HEK293 (cell line): Measurements from ENCODE around the gene LY6G5C.

Experiments
- BCL11A ChIP-seq: fragments of 450-650 bp; formaldehyde crosslinking; IDR thresholded peaks from 2 replicates; pipeline ENCODE4 v1.5.1; 2016; ENCODE audit warnings: low read depth, missing biosample characterization, missing genetic modification characterization
- CTCF ChIP-seq: fragments of 450-650 bp; formaldehyde crosslinking; IDR thresholded peaks from 2 replicates; pipeline ENCODE4 v1.5.1; 2016; ENCODE audit warnings: missing biosample characterization, missing genetic modification characterization
- REST ChIP-seq: fragments of 450-650 bp; formaldehyde crosslinking; IDR thresholded peaks from 2 replicates; pipeline ENCODE4 v1.5.1; 2016; ENCODE audit warnings: missing biosample characterization, missing genetic modification characterization
- YY1 ChIP-seq: fragments of 450-650 bp; formaldehyde crosslinking; IDR thresholded peaks from 2 replicates; pipeline ENCODE4 v1.5.1; 2018; ENCODE audit warnings: missing biosample characterization, missing genetic modification characterization
- ZFP37 ChIP-seq: fragments of 450-650 bp; formaldehyde crosslinking; IDR thresholded peaks from 2 replicates; pipeline ENCODE4 v1.5.1; 2016; ENCODE audit warnings: missing biosample characterization, missing genetic modification characterization
- ZNF146 ChIP-seq: fragments of 450-650 bp; formaldehyde crosslinking; IDR thresholded peaks from 2 replicates; pipeline ENCODE4 v1.5.1; 2016; ENCODE audit warnings: missing biosample characterization, missing genetic modification characterization
- ZNF174 ChIP-seq: fragments of 450-650 bp; formaldehyde crosslinking; IDR thresholded peaks from 2 replicates; pipeline ENCODE4 v1.5.0; 2017; ENCODE audit warnings: missing biosample characterization, mild to moderate bottlenecking, missing genetic modification characterization
- ZNF423 ChIP-seq: fragments of 450-650 bp; formaldehyde crosslinking; IDR thresholded peaks from 2 replicates; pipeline ENCODE4 v1.5.1; 2016; ENCODE audit warnings: missing biosample characterization, missing genetic modification characterization
- ZNF48 ChIP-seq: fragments of 450-650 bp; formaldehyde crosslinking; IDR thresholded peaks from 2 replicates; pipeline ENCODE4 v1.5.1; 2016; ENCODE audit warnings: missing biosample characterization, missing genetic modification characterization
- ZNF76 ChIP-seq: fragments of 450-650 bp; formaldehyde crosslinking; IDR thresholded peaks from 2 replicates; pipeline ENCODE4; 2016; ENCODE audit warnings: low read depth, missing biosample characterization, missing genetic modification characterization, borderline replicate concordance
- ZNF776 ChIP-seq: fragments of 450-650 bp; formaldehyde crosslinking; IDR thresholded peaks from 2 replicates; pipeline ENCODE4 v1.5.0; 2017; ENCODE audit warnings: missing biosample characterization, missing genetic modification characterization, borderline replicate concordance
- ZNF785 ChIP-seq: fragments of 450-650 bp; formaldehyde crosslinking; IDR thresholded peaks from 2 replicates; pipeline ENCODE4 v1.5.1; 2016; ENCODE audit warnings: missing biosample characterization, missing genetic modification characterization
- ZSCAN4 ChIP-seq: fragments of 450-650 bp; formaldehyde crosslinking; IDR thresholded peaks from 2 replicates; pipeline ENCODE4 v1.5.1; 2017; ENCODE audit warnings: missing biosample characterization, missing genetic modification characterization

- TF ChIP-seq BCL11A (tag by site-specific recombination) = no peak
- no peak for TF ChIP-seq ZNF146 (tag by site-specific recombination)
- TF ChIP-seq REST (tag by site-specific recombination) = no peak
- TF ChIP-seq ZNF776 (tag by site-specific recombination) = no peak
- TF ChIP-seq ZNF174 (tag by site-specific recombination) = no peak
- TF ChIP-seq CTCF (tag by site-specific recombination) = no peak
- no peak for TF ChIP-seq ZSCAN4 (tag by site-specific recombination)
- no peak for TF ChIP-seq ZNF76
- TF ChIP-seq YY1 (tag by site-specific recombination) = no peak
- no peak for TF ChIP-seq ZNF423 (tag by site-specific recombination)
- TF ChIP-seq ZNF48 = no peak
- no peak for TF ChIP-seq ZNF785 (tag by site-specific recombination)
- TF ChIP-seq ZFP37 (tag by site-specific recombination) = no peak
Measured at GRCh38 chr6:31722173-31722572, 41.3 kb upstream of the LY6G5C start.
